Stimulated activated CD4-positive, alpha-beta T cell treated with anti-CD3 and anti-CD28 coated beads, TNF-alpha, amount 100 ng/mL, for 24 hours (primary cell): ENCODE results near the gene ASB7.
"Not testable (repeated sequence)": the region's sequence is repeated elsewhere in the genome, so short reads cannot be mapped to it uniquely, and the experiment has no call there.

Experiments used
- DNase-seq, 3 experiments: peaks; one replicate each; pipeline ENCODE4 v3.0.0-alpha.2; 2020; ENCODE audit warnings: low read depth in 3 of 3

Gene ASB7

DNA sequence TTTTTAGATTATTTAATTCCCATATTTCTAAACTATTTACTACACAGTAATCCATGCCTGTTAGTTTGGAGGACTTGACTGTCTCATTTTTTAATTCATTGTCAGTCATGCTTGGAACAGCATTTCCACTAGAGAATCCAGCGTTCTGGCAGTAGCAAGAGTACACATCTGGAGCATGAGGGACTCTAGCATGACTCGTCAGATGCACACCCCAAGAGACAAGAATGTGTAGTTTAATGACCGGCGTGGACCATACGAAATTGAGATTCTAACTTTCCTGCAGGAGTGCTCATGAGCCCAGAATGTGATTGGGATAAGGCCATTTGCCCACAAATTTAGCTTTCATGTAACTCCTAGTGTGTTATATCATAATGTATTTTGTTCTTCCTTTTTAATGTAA lies 48.9 kb downstream of the ASB7 start:
- DNase-seq: no peak

DNA sequence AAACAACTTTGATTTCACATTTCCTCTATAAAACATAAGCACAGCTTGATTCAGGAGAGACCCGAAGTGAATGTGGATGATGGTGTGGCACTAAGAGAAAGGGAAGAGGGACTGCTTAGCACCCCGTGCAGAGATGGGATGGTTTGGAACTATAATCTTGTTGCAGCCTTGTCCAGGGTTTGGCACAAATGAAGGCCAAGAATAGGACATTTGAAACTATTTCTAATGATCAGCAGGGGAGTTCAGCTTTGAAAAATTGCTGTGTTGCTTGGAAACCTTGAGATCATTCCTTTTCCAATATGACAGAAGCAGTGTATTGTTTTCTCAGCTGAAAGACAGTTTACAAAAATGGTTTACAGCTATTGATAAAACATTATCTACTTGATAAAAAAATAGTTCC lies 49.7 kb downstream of the ASB7 start:
- DNase-seq: no peak

DNA sequence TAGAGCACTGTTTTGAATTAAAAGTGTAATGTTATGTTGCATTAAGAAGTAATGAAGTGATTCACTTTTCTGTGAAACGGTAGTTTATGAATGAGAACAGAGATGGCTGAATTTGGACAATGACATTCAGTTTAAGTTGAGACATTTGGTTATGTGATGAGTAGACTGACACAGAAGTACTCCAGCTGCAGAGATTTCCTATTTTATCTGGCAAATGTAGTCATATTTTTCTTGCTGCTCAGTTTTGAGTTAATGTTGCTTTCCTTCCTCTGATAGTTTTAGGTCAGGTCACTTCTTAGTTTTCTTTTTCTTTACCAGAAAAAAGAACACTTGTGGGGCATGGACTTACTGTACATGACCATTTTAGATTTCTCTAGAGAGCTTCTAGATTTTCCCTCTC lies 51.2 kb downstream of the ASB7 start:
- DNase-seq: no peak

DNA sequence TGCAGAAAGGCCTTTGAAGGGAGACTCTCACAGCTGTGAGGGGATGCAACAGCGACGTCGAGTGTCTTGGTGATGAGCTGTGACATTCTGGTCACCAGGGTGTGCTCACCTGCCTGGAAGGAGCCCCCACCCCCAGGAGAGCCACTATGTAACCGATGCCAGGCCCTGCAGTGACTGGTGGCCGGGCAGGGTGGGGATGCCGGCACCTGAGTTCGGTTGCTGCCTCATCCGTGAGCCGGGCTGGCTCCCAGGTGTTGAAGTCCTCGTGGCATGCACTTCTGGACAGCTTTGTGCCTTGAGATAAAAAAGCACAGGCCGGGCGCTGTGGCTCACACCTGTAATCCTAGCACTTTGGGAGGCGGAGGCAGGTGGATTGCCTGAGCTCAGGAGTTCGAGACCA lies 56.5 kb downstream of the ASB7 start:
- no peak for DNase-seq

DNA sequence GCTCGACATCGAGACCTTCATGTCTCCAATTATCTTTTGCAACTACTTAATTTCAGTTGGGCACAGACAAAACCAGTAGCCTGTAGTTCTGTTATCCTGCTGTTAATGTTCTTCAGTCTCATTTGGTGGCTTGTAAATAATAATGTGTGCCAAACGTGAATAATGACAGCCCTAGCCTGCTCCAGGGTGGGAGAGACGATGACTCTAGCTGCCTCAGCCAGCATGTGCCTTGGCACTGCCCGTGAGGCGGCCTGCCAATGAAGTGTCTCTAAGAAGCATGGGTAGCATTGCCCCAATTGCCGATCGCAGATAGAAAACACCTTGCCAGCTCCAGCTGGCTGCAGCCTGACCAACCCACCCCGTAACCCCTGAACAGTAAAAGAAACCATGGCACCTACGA lies 58.8 kb downstream of the ASB7 start:
- no peak for DNase-seq

DNA sequence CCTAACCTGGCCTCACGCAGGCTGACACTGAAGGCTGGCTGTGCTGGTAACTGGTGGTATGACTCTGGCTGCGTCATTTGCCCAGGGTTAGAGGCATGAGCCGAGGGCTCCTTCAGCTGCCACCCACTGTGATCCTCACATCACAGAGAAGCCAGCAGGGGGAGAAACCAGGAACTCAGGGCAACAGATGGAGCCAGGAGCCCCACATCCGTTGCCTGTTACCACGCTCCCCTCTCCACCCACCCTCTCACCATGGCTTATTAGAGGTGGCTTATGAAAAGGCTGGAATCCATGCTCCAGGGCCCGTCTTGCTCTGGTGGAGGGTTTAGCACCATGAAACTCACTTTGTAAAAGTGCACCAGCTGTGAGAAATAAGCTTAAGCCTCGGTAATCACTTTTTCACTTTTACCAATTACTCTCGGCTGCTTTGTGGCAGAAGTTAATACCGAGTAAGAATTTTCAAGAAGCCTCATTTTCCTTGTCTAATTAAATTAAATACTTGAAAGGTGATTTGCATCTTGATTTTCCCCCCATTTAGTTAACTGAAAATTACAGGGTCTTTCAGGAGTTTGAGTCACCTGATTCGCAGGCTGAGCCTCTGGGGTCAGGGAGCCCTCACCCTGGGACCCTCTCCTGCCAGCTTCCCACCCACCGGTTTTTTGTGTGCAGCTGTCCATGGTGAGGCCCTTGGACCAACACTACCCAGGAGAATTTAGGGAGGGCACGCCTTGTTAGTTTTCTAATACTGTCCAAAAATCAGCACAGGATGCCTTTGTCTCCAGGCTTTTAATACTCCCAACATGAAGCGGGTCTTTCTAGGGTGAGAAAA lies 60.9 kb downstream of the ASB7 start:
- DNase-seq: no peak

DNA sequence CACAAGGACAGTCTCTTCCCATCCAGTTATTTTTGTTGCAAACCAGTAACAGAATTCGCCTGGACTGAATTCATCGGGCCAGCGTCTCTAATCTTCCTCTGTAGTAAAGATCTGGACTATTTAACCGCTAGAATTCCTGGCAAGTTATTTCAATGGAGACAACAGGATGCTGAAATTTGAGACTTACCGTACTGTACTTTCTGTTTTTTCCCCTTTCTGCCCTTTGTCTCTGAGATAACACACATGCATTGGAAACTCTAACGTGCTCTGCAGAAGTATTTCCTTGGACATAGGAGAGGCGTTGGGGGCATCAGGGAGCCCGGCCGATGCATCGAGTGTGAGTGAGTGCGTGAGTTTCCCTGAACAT lies 61.5 kb downstream of the ASB7 start:
- no peak for DNase-seq

DNA sequence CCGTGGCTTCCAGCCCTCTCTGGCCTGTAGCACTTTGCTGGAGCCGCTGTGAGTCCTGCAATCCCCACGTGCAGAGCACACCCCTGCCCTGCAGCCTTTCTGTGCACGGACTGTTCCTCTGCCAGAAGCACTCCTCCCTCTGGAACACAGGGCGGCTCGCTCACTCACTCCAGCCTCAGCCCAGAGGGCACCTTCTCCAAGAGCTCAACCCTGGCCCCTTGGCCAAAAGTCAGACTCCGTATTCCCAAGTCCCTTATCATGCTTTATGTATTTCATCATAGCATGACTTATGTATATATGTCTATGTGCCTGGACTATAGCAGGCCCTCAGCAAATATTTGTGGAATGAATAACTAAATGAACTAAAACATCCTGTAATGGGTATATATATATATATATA lies 63.2 kb downstream of the ASB7 start:
- DNase-seq: no peak

DNA sequence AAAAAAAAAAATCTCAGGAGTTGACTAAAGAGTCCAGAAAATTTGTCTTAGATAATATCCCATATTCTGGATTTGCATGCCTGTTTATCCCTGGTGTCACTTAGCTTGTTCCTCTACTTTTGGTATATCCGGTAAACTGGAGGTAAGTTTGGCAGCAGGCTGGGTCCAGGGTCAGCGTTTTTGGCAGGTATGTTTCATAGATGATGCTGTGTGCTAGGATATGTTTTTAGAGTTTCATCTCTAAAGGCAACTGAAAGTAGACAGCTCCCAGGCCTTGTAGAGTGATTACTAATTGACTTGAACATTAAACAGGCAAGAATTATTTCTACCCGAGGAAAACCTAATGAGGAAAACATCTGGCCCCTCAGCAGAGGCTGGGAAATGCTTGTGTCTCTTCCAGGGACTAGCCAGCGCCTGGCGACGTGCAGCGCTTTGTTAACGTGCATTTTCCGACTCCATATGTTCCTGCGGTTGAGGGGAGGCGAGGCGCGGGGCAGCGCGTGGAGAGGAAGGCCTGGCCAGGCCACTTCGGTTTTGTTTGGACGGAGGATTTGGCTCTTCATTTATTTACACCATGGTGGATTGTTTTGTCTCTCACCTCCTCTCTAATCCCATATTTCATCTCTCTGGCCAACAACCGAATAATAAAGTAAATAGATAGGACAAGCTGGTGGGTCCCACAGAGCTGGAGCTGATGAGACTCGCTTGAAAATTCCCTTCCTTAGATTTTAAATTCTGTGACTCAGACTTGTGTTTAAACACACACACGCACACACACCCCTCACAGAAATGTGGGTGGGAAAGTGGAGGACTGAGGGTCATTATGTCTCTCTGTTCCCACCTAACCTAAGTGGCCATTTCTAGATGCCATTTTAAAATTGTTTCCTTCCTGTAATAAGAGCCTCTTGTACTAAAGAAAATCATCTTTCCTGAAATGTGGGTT lies 65.3 kb downstream of the ASB7 start:
- DNase-seq: no peak

DNA sequence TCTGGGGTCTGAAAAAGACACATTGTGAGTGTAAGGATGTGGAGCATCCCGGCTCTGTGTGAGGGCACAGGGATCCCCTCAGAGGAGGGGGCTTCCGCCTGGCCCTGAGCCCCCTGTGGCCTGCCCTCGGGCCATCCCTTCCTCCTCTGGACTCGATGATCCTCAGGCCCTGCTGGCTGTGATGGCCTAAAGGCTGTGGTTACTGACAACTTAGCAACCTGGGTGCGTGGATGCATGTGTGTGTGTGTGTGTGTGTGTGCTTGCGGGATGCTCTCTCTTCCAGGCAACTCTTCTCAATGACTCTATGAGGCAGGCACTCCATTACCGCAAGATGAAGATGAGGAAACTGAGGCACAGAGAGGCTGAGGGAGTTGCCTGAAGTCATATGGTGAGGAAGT lies 66.0 kb downstream of the ASB7 start:
- DNase-seq: no peak

DNA sequence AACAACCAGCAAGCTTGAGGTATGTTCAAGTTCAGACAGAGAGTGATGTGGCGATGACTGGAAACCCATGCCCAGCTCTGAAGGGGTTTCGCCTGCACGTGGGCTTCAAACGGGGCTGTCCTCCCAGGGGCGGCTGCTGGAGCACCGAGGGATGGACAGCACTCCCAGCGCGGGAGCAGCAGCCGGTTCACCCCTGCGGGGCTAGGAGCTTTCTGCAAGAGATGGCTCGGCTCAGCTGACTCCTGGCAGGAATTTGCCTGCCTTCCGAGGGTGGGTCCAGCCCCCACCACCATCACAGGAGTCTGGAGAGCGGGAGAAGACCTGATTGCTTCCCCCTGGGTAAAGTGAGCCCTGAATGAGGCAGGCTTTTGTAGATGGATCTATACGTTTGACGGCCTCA lies 66.9 kb downstream of the ASB7 start:
- no peak for DNase-seq

DNA sequence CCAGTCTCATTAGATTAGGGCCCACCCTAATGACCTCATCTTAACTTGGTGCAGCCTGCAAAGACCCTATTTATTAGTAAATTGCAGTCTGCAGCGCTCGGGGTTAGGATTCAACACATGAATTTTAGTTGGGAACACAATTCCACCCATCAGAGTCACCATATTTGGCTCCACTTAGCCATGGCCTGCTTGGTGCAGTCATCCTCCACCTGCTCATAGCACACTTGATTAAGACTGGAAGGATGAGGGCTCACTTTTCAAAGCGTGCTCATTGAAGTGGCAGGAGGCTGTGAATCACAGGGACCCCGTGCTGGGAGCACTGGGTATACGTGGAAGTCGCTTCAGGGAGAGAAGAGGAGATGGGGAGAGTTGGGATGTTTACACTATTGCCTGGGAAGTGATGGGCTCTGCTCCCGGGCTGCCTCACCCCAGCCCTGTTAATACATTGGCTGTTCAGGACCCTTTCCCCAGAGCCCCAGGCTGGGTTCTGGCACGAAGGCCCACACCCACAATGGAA lies 68.2 kb downstream of the ASB7 start:
- no peak for DNase-seq

DNA sequence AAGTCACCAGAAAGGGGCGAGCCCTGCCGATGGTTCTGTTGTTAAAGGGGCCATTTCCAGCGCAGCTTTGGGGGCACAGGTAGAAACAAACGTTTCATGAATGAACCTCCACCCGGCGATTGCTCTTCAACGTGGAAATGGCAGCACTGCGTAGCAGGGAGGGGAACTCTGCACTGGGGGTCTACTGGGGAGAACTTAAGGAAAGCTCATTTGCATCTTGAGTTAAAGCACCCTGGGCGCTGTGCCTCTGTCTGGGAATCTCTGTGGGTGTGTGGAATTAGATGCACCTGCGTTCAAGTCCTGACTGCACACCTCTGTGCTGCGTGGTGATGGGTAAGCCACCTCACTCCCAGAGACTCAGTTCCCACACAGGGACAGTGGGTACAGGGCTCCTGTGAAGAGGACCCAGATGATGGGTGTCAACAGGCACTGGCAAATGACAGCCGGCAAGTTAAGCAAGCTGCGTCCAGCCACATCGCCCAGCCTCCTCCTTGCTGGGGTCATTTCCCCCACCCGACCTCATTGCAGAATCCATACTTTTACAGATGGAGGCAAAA lies 68.8 kb downstream of the ASB7 start:
- DNase-seq: no peak

DNA sequence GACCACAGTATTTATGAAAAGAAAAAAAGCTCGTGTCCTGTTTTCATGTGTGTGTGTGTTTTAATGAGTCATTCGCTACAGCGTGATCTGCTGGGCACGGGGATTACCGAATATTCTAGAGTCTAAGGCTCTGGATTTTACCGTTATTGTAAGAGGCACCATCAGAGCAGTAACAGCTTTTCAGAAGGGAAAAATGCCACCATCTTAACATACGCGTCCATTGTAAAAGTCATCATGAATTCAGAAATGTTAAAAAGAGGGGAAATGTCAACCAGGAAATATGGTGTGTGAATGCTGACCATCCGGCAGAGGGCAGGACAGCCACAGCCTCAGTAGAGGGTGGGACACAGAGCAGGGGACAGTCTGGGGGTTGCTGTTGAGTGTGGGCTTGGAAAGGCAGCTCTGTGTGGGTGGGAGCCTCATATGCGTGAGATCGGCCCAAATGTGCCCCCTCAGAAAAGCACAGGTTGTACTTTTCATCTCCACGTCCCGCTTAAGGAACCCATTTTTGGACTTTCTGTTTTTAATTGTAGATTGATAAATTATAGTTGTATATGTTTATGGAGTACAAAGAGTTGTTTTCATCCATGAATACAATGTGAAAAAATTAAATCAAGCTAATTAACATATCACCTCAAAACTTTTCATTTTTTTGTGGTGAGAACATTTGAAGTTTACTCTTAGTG lies 69.6 kb downstream of the ASB7 start:
- DNase-seq: no peak

DNA sequence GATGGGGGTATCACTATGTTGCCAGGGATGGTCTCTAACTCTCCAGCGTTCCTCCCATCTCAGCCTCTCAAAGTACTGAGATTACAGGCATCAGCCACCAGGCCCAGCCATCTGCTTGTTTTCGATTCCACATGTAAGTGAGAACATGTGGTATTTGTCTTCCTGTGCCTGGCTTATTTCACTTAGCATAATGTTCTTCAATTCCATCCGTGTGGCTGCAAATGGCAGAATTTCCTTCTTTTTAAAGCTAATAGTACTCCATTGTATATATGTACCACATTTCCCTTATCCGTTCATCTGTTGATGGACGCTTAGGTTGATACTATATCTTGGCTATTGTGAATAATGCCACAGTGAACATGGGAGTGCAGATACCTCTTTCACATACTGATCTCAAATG lies 70.6 kb downstream of the ASB7 start:
- no peak for DNase-seq

DNA sequence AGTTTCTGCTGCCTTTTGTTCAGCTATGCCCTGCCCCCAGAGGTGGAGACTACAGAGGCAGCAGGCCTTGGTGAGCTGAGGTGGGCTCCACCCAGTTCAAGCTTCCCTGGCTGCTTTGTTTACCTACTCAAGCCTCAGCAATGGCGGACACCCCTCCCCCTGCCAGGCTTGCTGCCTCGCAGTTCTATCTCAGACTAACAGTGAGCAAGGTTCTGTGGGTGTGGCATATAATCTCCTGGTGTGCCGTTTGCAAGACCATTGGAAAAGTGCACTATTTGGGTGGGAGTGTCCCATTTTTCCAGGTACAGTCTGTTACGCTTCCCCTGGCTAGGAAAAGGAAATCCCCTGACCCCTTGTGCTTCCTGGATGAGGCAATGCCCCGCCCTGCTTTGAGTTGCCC lies 76.8 kb downstream of the ASB7 start:
- not testable (repeated sequence) for DNase-seq

DNA sequence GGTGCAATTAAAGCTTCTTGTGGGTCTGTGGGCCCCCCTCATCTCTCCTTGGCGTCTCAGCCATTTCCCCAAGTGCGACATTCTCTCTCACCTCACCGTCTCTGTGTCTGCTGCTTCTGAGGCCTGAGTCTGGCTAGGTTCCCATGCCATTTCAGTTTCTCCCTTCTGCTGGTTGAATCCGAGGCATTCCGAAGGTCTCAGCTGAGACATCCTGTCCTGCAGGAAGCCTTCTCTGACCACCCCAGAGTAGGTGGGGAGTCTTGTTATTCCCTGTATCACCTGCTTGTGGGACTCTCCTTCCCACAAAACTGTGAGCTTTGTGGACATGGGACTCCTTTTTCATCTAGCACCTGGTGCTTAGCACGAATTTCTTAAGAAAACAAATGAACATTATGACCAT lies 78.3 kb downstream of the ASB7 start:
- no peak for DNase-seq

DNA sequence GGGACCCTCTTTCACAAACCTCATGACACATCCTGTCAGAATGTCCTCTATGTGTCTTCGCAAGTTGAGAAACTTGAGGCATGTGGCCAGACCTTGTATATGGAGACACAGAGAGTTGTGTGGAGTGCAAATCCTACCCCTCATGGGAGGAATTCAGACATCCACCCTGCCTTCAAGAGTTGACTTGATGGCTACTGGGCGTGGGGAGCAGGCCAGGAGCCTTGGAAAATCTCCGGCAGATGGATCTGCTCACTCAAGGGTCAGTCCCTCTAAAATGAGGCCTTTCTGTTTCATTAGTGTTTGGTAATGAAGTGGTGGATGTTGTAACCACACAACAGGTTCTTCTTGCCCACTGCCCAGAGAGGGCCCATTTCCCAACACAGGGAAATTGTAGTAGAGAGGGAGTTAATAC lies 79.0 kb downstream of the ASB7 start:
- DNase-seq: no peak

DNA sequence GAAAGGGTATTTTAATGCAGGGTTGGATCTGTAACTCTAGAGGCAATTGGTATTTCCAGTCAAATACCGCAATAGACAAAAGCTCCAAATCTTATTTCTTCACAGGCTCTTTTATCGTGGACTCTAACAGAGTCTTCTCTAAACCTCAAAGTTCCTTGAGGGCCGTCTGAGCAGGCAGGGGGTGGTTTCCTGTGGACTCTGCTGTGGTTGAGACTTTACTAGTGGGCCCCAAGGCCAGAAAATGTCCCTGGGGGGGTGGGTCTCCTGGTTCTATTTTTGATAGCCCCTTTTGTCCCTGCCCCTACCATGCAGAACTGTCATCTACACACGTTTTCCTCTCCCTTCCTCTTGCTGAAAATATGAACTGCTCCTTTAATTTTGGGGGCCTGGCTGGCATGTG lies 80.1 kb downstream of the ASB7 start:
- DNase-seq: no peak

DNA sequence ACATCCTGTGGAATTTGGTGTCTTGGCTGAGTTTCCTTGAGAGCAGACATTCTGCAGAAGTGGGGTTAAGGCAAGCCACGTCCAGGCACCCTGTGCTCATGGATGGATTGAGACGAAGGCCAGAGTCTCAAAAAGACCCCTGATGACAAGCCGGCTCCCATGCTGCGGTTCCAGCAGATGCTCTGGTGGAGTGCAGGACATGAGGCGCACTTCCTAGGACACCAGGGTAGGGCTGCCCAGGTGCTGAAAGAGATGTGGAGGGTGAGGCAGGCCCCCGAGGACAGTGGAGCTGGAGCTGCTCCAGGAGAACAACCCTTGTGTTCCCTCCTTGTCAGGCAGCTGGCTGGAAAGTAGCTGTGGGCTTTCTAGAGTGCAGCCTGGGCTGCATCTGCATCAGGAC lies 81.0 kb downstream of the ASB7 start:
- DNase-seq: no peak

DNA sequence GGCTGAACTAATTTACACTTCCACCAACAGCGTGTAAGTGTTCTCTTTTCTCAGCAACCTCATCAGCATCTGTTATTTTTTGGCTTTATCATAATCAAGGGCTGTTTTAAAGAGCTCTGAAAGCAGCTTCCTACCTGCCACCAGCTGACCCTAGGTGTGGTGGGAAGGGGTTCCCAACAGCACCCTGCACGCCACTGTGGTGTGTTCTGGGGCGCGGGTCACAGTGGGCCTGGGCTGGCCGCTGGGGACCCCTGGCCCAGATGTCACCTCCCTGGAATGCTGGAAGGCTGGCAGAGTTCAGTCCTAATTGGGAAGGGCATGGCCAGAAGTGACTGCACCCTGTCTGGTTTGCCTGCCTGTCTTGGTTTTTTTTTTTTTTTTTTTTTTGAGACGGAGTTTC lies 82.2 kb downstream of the ASB7 start:
- no peak for DNase-seq
